ENCODE results near the gene STK32A.

- TF ChIP-seq JUND (IDR thresholded peaks at IDR 0.05) (no peak), TAF1 (conservative IDR thresholded peaks at IDR 0.05) (no peak)
- TF ChIP-seq, protein P1, sequence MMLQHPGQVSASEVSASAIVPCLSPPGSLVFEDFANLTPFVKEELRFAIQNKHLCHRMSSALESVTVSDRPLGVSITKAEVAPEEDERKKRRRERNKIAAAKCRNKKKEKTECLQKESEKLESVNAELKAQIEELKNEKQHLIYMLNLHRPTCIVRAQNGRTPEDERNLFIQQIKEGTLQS (IDR thresholded peaks at IDR 0.05): no peak
- TF ChIP-seq, protein P2, sequence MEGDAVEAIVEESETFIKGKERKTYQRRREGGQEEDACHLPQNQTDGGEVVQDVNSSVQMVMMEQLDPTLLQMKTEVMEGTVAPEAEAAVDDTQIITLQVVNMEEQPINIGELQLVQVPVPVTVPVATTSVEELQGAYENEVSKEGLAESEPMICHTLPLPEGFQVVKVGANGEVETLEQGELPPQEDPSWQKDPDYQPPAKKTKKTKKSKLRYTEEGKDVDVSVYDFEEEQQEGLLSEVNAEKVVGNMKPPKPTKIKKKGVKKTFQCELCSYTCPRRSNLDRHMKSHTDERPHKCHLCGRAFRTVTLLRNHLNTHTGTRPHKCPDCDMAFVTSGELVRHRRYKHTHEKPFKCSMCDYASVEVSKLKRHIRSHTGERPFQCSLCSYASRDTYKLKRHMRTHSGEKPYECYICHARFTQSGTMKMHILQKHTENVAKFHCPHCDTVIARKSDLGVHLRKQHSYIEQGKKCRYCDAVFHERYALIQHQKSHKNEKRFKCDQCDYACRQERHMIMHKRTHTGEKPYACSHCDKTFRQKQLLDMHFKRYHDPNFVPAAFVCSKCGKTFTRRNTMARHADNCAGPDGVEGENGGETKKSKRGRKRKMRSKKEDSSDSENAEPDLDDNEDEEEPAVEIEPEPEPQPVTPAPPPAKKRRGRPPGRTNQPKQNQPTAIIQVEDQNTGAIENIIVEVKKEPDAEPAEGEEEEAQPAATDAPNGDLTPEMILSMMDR (IDR thresholded peaks at IDR 0.05; ENCODE audit: low read depth, low read length, missing input control): no peak
- TF ChIP-seq, protein P3, sequence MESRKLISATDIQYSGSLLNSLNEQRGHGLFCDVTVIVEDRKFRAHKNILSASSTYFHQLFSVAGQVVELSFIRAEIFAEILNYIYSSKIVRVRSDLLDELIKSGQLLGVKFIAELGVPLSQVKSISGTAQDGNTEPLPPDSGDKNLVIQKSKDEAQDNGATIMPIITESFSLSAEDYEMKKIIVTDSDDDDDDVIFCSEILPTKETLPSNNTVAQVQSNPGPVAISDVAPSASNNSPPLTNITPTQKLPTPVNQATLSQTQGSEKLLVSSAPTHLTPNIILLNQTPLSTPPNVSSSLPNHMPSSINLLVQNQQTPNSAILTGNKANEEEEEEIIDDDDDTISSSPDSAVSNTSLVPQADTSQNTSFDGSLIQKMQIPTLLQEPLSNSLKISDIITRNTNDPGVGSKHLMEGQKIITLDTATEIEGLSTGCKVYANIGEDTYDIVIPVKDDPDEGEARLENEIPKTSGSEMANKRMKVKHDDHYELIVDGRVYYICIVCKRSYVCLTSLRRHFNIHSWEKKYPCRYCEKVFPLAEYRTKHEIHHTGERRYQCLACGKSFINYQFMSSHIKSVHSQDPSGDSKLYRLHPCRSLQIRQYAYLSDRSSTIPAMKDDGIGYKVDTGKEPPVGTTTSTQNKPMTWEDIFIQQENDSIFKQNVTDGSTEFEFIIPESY (IDR thresholded peaks at IDR 0.05): no peak
- TF ChIP-seq, protein P4, sequence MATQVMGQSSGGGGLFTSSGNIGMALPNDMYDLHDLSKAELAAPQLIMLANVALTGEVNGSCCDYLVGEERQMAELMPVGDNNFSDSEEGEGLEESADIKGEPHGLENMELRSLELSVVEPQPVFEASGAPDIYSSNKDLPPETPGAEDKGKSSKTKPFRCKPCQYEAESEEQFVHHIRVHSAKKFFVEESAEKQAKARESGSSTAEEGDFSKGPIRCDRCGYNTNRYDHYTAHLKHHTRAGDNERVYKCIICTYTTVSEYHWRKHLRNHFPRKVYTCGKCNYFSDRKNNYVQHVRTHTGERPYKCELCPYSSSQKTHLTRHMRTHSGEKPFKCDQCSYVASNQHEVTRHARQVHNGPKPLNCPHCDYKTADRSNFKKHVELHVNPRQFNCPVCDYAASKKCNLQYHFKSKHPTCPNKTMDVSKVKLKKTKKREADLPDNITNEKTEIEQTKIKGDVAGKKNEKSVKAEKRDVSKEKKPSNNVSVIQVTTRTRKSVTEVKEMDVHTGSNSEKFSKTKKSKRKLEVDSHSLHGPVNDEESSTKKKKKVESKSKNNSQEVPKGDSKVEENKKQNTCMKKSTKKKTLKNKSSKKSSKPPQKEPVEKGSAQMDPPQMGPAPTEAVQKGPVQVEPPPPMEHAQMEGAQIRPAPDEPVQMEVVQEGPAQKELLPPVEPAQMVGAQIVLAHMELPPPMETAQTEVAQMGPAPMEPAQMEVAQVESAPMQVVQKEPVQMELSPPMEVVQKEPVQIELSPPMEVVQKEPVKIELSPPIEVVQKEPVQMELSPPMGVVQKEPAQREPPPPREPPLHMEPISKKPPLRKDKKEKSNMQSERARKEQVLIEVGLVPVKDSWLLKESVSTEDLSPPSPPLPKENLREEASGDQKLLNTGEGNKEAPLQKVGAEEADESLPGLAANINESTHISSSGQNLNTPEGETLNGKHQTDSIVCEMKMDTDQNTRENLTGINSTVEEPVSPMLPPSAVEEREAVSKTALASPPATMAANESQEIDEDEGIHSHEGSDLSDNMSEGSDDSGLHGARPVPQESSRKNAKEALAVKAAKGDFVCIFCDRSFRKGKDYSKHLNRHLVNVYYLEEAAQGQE (IDR thresholded peaks at IDR 0.05): no peak
These were observed 110.0 kb downstream of the STK32A start for GRCh38 chr5:147344861-147345260.

Data from liver (tissue), 3 donors.